Renal cortical epithelial cell (primary cell): ENCODE results near the gene GEMIN7. TPM values are rescaled to one million over a fixed set of nuclear protein-coding genes. Genes with fewer than 3 reads are reported as not detected.

ENCODE experiments used
- DNase-seq: peaks from one replicate; pipeline ENCODE4 v3.0.0-alpha.2; 2011; ENCODE audit warnings: low read depth
- total RNA-seq: library from RNA; depleted of rRNA; stranded (reverse); fragments of >200 nt; gene quantifications from 2 replicates; pipeline ENCODE4 v1.2.3, GENCODE V29; 2014

GEMIN7 gene
- total RNA-seq, 1 donor from 2014 or later, result 21.5 TPM

GRCh38 chr19:45128806-45129205, 49.7 kb downstream of the GEMIN7 start:
- DNase-seq, result no peak

DNA sequence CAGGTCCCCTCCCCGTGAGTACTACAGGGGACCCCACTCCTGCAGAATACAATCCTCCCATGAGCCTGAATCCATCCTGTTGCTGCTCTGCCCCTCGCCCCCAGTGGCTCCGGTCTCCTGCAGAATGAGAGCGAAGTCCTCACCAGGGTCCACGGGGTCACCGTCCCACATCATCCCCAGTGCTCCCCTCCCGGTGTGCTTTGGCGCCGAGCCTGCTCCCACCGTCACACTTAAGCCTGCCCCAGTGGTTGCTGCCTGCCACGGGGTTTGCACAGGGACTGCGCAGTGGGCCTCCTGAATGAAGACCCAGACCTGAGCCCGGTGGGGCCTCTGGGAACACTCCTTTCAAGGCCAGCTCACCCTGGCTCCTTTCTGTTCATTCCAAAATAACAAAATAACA, 51.2 kb downstream of the GEMIN7 start:
- no peak for DNase-seq

DNA sequence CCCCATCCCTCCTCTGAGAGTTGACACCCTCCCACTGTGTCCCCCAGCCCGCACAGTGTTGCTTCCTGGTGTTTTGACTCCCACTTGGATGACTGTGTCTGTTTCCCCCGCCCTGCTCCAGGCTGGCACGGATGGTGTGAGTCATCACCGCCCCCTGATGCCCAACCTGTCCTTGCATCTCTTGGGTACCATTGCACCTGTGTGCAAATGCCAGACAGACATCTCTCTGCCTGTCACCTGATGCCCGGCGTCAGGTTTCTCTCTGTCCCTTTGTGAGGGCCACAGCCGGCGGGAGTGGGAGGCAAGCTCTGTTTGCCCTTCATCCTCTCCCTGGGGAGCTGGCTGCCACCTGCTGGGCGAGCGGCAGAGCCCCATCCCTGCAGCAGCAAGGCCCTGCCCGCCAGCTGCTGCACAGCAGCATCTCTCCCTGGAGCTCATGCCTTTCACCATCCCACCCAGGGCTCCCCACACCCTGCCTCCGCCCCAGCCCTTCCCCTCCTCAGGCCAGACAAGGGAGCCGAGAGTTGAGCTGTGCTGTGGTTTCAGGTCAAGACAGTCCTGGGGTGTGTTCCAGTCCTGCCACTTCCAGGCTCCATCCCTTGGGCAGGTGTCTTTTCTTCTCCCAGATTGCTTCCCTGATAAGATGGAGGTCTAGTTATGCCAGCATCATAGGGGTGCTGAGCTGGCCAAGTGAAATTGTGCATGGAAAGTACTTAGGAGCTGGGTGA, 52.0 kb downstream of the GEMIN7 start:
- DNase-seq, result peak; percentile 36

GRCh38 chr19:45133661-45134060, 54.6 kb downstream of the GEMIN7 start:
- no peak for DNase-seq

- no peak for DNase-seq
Measured at GRCh38 chr19:45135176-45135885, 56.3 kb downstream of the GEMIN7 start.

GRCh38 chr19:45136507-45137178, 57.6 kb downstream of the GEMIN7 start:
- no peak for DNase-seq

GRCh38 chr19:45137179-45137761, 58.2 kb downstream of the GEMIN7 start:
- DNase-seq, result no peak

DNA sequence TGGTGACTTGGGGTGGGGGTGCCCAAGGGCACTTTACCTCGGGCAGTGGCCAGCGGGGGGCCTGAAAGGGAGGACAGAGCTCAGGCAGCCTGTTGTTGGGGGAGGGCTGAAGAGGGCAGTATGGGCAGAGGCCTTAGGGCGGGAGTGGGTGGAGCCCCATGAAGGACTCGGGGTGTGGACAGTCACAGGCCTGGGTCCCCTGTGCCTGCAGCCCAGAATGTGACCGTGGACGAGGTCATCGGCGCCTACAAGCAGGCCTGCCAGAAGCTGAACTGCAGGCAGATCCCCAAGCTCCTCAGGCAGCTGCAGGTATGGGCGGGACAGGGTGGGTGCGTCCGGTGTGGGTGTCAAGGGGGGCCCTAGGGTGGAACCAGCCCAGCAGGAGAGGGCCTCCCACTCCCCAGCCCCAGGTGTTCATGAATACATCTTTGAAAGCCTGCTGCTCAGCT, 59.3 kb downstream of the GEMIN7 start:
- no peak for DNase-seq

- no peak for DNase-seq
Measured at GRCh38 chr19:45139286-45140143, 60.5 kb downstream of the GEMIN7 start.

- DNase-seq, result no peak
Measured at GRCh38 chr19:45140144-45140503, 61.1 kb downstream of the GEMIN7 start.

- DNase-seq, result no peak
Measured at GRCh38 chr19:45140533-45140932, 61.5 kb downstream of the GEMIN7 start.

Other genes starting within 250 kb of the GEMIN7 start
- 119 and 183 TPM in 2 replicates for gene NECTIN2, start 233.0 kb upstream of the GEMIN7 start, total RNA-seq
- 65.9 and 71.9 TPM in 2 replicates for gene TOMM40, start 188.0 kb upstream of the GEMIN7 start, total RNA-seq
- 14.8 and 38.3 TPM in 2 replicates for gene APOE, start 173.5 kb upstream of the GEMIN7 start, total RNA-seq
- gene APOC1, start 164.7 kb upstream of the GEMIN7 start, total RNA-seq, result 0.20 and 5.4 TPM in 2 replicates
- not detected in 2 replicates for gene APOC4, start 137.0 kb upstream of the GEMIN7 start, total RNA-seq
- not detected in 2 replicates for gene APOC2, start 133.2 kb upstream of the GEMIN7 start, total RNA-seq
- 18.4 and 77.4 TPM in 2 replicates for gene CLPTM1, start 123.9 kb upstream of the GEMIN7 start, total RNA-seq
- gene RELB, start 77.8 kb upstream of the GEMIN7 start, total RNA-seq, result 21.2 and 25.9 TPM in 2 replicates
- 7.5 and 25.1 TPM in 2 replicates for gene CLASRP, start 40.2 kb upstream of the GEMIN7 start, total RNA-seq
- 0.65 TPM in 1 of 2 replicates, not detected in the other for gene ZNF296, start 2.8 kb upstream of the GEMIN7 start, total RNA-seq
- 35.6 and 37.1 TPM in 2 replicates for gene PPP1R37, start 13.9 kb downstream of the GEMIN7 start, total RNA-seq
- gene NKPD1, start 81.7 kb downstream of the GEMIN7 start, total RNA-seq, result 0.10 TPM in 1 of 2 replicates, not detected in the other
- 20.1 and 22.4 TPM in 2 replicates for gene TRAPPC6A, start 99.0 kb downstream of the GEMIN7 start, total RNA-seq
- gene BLOC1S3, start 99.5 kb downstream of the GEMIN7 start, total RNA-seq, result 4.5 and 7.4 TPM in 2 replicates
- not detected in 2 replicates for gene EXOC3L2, start 166.1 kb downstream of the GEMIN7 start, total RNA-seq
- gene MARK4, start 172.0 kb downstream of the GEMIN7 start, total RNA-seq, result 5.0 and 27.2 TPM in 2 replicates
- gene CKM, start 243.6 kb downstream of the GEMIN7 start, total RNA-seq, result not detected in 2 replicates